Osteocyte (in vitro differentiated cells): Measurements from ENCODE around the gene TBCD. TPM values are rescaled to one million over a fixed set of nuclear protein-coding genes. Genes with fewer than 3 reads are reported as not detected.
"Not testable (repeated sequence)": the region's sequence is repeated elsewhere in the genome, so short reads cannot be mapped to it uniquely, and the experiment has no call there.

Experiments
- DNase-seq: peaks from one replicate; pipeline ENCODE4 v3.0.0; 2021; ENCODE audit warnings: mixed read lengths; ENCODE audit not compliant: unreplicated experiment; ENCODE audit errors: extremely low spot score
- H3K27ac Mint-ChIP-seq: one replicate; pipeline ENCODE4 v1.8.0; 2021; ENCODE audit warnings: mild to moderate bottlenecking, mixed read lengths; ENCODE audit not compliant: unreplicated experiment
- H3K27me3 Mint-ChIP-seq: one replicate; pipeline ENCODE4 v1.8.0; 2021; ENCODE audit warnings: mixed read lengths; ENCODE audit not compliant: unreplicated experiment
- H3K36me3 Mint-ChIP-seq: one replicate; pipeline ENCODE4 v1.8.0; 2021; ENCODE audit warnings: mixed read lengths; ENCODE audit not compliant: unreplicated experiment
- H3K4me1 Mint-ChIP-seq: one replicate; pipeline ENCODE4 v1.8.0; 2021; ENCODE audit warnings: mixed read lengths; ENCODE audit not compliant: unreplicated experiment
- H3K4me3 Mint-ChIP-seq: one replicate; pipeline ENCODE4 v1.8.0; 2021; ENCODE audit warnings: mild to moderate bottlenecking, moderate library complexity, mixed read lengths; ENCODE audit not compliant: unreplicated experiment
- H3K9me3 Mint-ChIP-seq: one replicate; pipeline ENCODE4 v1.8.0; 2021; ENCODE audit warnings: mixed read lengths; ENCODE audit not compliant: unreplicated experiment
- CTCF ChIP-seq: fragments of 200-600 bp; sonication (generic); IDR thresholded peaks from 2 replicates; pipeline ENCODE4 v1.5.0; 2021; ENCODE audit warnings: antibody characterized with exemption, mild to moderate bottlenecking, moderate library complexity
- total RNA-seq: library from RNA; stranded (reverse); gene quantifications from 2 replicates; pipeline ENCODE4 v1.2.1, GENCODE V29; 2021

TBCD gene
- total RNA-seq, 1 donor from 2014 or later: 74.0 TPM

- H3K27me3 Mint-ChIP-seq: no peaks in the 10 kb centered on the region
- H3K4me1 Mint-ChIP-seq: peaks cover 17% of the 10 kb centered on the region
- H3K9me3 Mint-ChIP-seq: no peaks in the 10 kb centered on the region
- no peak for DNase-seq
- no peaks in the 10 kb centered on the region for H3K36me3 Mint-ChIP-seq
- no peak overlapping the region for H3K27ac Mint-ChIP-seq
- no peak overlapping the region for H3K4me3 Mint-ChIP-seq
- TF ChIP-seq CTCF: no peak
Measured at GRCh38 chr17:82984751-82985427, 233.0 kb downstream of the TBCD start.

GRCh38 chr17:82985428-82985805 is 233.6 kb downstream of the TBCD start:
- Mint-ChIP-seq H3K27ac (peak overlapping the region; percentile 50), H3K9me3 (no peaks in the 10 kb centered on the region), H3K4me3 (no peak overlapping the region), H3K36me3 (no peaks in the 10 kb centered on the region), H3K27me3 (no peaks in the 10 kb centered on the region), H3K4me1 (peaks cover 17% of the 10 kb centered on the region)
- TF ChIP-seq CTCF: no peak
- no peak for DNase-seq

GRCh38 chr17:82985973-82986372 is 234.1 kb downstream of the TBCD start:
- H3K9me3 Mint-ChIP-seq: no peaks in the 10 kb centered on the region
- peak overlapping the region; percentile 50 for H3K27ac Mint-ChIP-seq
- H3K4me3 Mint-ChIP-seq: peak overlapping the region; percentile 14
- no peak for TF ChIP-seq CTCF
- no peak for DNase-seq
- peaks cover 17% of the 10 kb centered on the region for H3K4me1 Mint-ChIP-seq
- no peaks in the 10 kb centered on the region for H3K36me3 Mint-ChIP-seq
- H3K27me3 Mint-ChIP-seq: no peaks in the 10 kb centered on the region

GRCh38 chr17:82989051-82989450 is 237.2 kb downstream of the TBCD start:
- Mint-ChIP-seq H3K9me3 (peaks cover 19% of the 10 kb centered on the region), H3K36me3 (peaks cover 20% of the 10 kb centered on the region), H3K4me1 (peaks cover 17% of the 10 kb centered on the region)
- H3K27ac Mint-ChIP-seq, H3K4me3 Mint-ChIP-seq, DNase-seq, H3K27me3 Mint-ChIP-seq: not testable (repeated sequence)

DNA sequence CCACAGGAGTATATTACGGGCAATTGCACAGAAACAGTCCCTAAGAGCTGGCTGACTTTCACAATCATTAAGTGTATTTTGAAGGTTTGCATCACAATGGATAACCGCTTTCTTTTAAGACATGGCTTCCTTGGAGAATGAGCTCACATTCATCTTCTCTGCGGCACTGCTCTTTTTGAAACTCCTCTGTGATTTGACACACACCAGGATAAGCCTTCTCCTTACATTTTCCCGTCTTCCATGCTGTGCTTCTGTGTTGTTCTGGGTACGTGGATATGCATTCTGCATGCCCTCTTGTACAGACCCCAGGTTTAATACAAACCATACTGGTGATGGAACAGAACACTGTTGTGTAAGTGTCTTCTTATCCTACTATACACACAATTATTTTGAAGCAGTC is 238.0 kb downstream of the TBCD start:
- no peak for DNase-seq
- Mint-ChIP-seq H3K27ac (no peak overlapping the region), H3K4me3 (no peak overlapping the region), H3K36me3 (peaks cover 23% of the 10 kb centered on the region), H3K9me3 (peaks cover 27% of the 10 kb centered on the region), H3K27me3 (peaks cover 7% of the 10 kb centered on the region), H3K4me1 (peaks cover 17% of the 10 kb centered on the region)
- TF ChIP-seq CTCF: no peak

DNA sequence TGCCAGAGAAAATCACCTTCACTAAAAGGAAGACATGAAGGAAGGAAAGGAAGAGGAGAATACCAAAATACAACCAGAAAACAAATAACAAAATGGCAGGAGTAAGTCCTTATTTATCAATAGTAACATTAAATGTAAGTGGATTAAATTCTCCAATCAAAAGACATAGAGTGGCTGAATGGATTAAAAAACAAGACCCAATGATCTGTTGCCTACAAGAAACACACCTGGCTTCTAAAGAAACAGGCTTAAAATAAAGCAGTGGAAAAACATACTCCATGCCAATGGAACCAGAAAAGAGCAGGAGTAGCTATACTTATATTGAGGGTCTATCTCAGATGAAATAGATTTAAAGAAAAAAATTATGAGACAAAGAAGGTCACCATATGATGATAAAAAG is 241.1 kb downstream of the TBCD start:
- DNase-seq: no peak
- Mint-ChIP-seq H3K27me3 (peaks cover 7% of the 10 kb centered on the region), H3K36me3 (peaks cover 27% of the 10 kb centered on the region), H3K27ac (no peak overlapping the region), H3K4me3 (no peak overlapping the region), H3K9me3 (peaks cover 35% of the 10 kb centered on the region), H3K4me1 (no peaks in the 10 kb centered on the region)
- TF ChIP-seq CTCF: no peak
